ENCODE results near the gene G2E3. TPM values are rescaled to one million over a fixed set of nuclear protein-coding genes. Genes with fewer than 3 reads are reported as not detected.
"Not testable (repeated sequence)": the region's sequence is repeated elsewhere in the genome, so short reads cannot be mapped to it uniquely, and the experiment has no call there.

Gene G2E3
- total and polyA plus RNA-seq, 9 donors, result 5.5 to 20.4 (median 15.7) TPM

GRCh38 chr14:30641207-30641606, 82.2 kb downstream of the G2E3 start:
- TF ChIP-seq CTCF (IDR thresholded peaks at IDR 0.05) (no peak), EP300 (IDR thresholded peaks at IDR 0.05) (no peak), POLR2A (IDR thresholded peaks at IDR 0.05) (no peak)
- intact Hi-C loops (cut with DNase I), result no loop called here
- DNase-seq, result no peak
- H3K36me3 ChIP-seq, result no peaks in the 10 kb centered on the region
- H3K4me3 ChIP-seq, result no peak overlapping the region
- no peaks in the 10 kb centered on the region for H3K9me3 ChIP-seq
- no peaks in the 10 kb centered on the region for H3K4me1 ChIP-seq (ENCODE audit: insufficient read depth)
- no peaks in the 10 kb centered on the region for H3K27me3 ChIP-seq
- H3K27ac ChIP-seq, result no peak overlapping the region
- 96 to 100% (median 100%) methylated on average over 1 of the region's 1 CpG for WGBS, 3 donors

GRCh38 chr14:30644462-30644861, 85.5 kb downstream of the G2E3 start:
- H3K27ac ChIP-seq; H3K36me3 ChIP-seq; H3K27me3 ChIP-seq; H3K4me3 ChIP-seq; H3K9me3 ChIP-seq; DNase-seq; intact Hi-C loops (cut with DNase I); H3K4me1 ChIP-seq (ENCODE audit: insufficient read depth): not testable (repeated sequence)
- WGBS, 3 donors, result 97 to 99% (median 98%) methylated on average over 5 of the region's 5 CpGs

GRCh38 chr14:30645600-30645999, 86.6 kb downstream of the G2E3 start:
- H3K4me3 ChIP-seq, result no peak overlapping the region
- H3K36me3 ChIP-seq, result no peaks in the 10 kb centered on the region
- no peak for TF ChIP-seq EP300 (IDR thresholded peaks at IDR 0.05)
- TF ChIP-seq CTCF (IDR thresholded peaks at IDR 0.05), result no peak
- TF ChIP-seq POLR2A (IDR thresholded peaks at IDR 0.05), result no peak
- H3K9me3 ChIP-seq, result no peaks in the 10 kb centered on the region
- no peak overlapping the region for H3K27ac ChIP-seq
- no peaks in the 10 kb centered on the region for H3K27me3 ChIP-seq
- intact Hi-C loops (cut with DNase I), result no loop called here
- no peaks in the 10 kb centered on the region for H3K4me1 ChIP-seq (ENCODE audit: insufficient read depth)
- no peak for DNase-seq
- 97 to 100% (median 99%) methylated on average over 2 of the region's 2 CpGs for WGBS, 3 donors

- WGBS, 3 donors, result 91 to 95% (median 95%) methylated on average over 2 of the region's 2 CpGs
- H3K4me3 ChIP-seq, result no peak overlapping the region
- no peaks in the 10 kb centered on the region for H3K9me3 ChIP-seq
- no peaks in the 10 kb centered on the region for H3K4me1 ChIP-seq (ENCODE audit: insufficient read depth)
- H3K27me3 ChIP-seq, result no peaks in the 10 kb centered on the region
- H3K27ac ChIP-seq, result no peak overlapping the region
- intact Hi-C loops (cut with DNase I), result no loop called here
- H3K36me3 ChIP-seq, result no peaks in the 10 kb centered on the region
- no peak for DNase-seq
- TF ChIP-seq EP300 (IDR thresholded peaks at IDR 0.05) (no peak), CTCF (IDR thresholded peaks at IDR 0.05) (no peak), POLR2A (IDR thresholded peaks at IDR 0.05) (no peak)
Measured at GRCh38 chr14:30648471-30648870, 89.5 kb downstream of the G2E3 start.

GRCh38 chr14:30651937-30652336, 93.0 kb downstream of the G2E3 start:
- H3K9me3 ChIP-seq, result no peaks in the 10 kb centered on the region
- WGBS, 3 donors, result 32 to 53% (median 43%) methylated on average over 6 of the region's 6 CpGs
- H3K4me3 ChIP-seq, result no peak overlapping the region
- no peaks in the 10 kb centered on the region for H3K4me1 ChIP-seq (ENCODE audit: insufficient read depth)
- no peak for TF ChIP-seq CTCF (IDR thresholded peaks at IDR 0.05)
- TF ChIP-seq EP300 (IDR thresholded peaks at IDR 0.05), result no peak
- no peak for TF ChIP-seq POLR2A (IDR thresholded peaks at IDR 0.05)
- no peak overlapping the region for H3K27ac ChIP-seq
- no peaks in the 10 kb centered on the region for H3K36me3 ChIP-seq
- intact Hi-C loops (cut with DNase I), result no loop called here
- DNase-seq, result no peak
- no peaks in the 10 kb centered on the region for H3K27me3 ChIP-seq
